Measurements from ENCODE around the gene CCDC57.
"Not testable (repeated sequence)": the region's sequence is repeated elsewhere in the genome, so short reads cannot be mapped to it uniquely, and the experiment has no call there.

CCDC57 gene

GRCh38 chr17:82212331-82213250 is at the start of gene CCDC57:
Gene CCDC57, minus strand, starts transcription at chr17:82212842. Its CDS starts 10,898 bp downstream, at chr17:82201944.
- DNase-seq (ENCODE audit: low read depth): peak; percentile 52

GRCh38 chr17:82262344-82262743 is 49.7 kb upstream of the CCDC57 start:
- no peak for DNase-seq (ENCODE audit: low read depth)

- DNase-seq (ENCODE audit: low read depth): not testable (repeated sequence)
These were observed 47.6 kb upstream of the CCDC57 start for GRCh38 chr17:82259972-82260961.

- no peak for DNase-seq (ENCODE audit: low read depth)
These were observed 45.9 kb upstream of the CCDC57 start for GRCh38 chr17:82258555-82258954.

GRCh38 chr17:82257473-82257872 is 44.8 kb upstream of the CCDC57 start:
- peak; percentile 48 for DNase-seq (ENCODE audit: low read depth)

GRCh38 chr17:82256242-82256885 is 43.7 kb upstream of the CCDC57 start:
- DNase-seq (ENCODE audit: low read depth): no peak

GRCh38 chr17:82255402-82255972 is 42.8 kb upstream of the CCDC57 start:
- no peak for DNase-seq (ENCODE audit: low read depth)

GRCh38 chr17:82254746-82255145 is 42.1 kb upstream of the CCDC57 start:
- DNase-seq (ENCODE audit: low read depth): not testable (repeated sequence)

- not testable (repeated sequence) for DNase-seq (ENCODE audit: low read depth)
These were observed 41.5 kb upstream of the CCDC57 start for GRCh38 chr17:82254096-82254495.

- no peak for DNase-seq (ENCODE audit: low read depth)
These were observed 40.5 kb upstream of the CCDC57 start for GRCh38 chr17:82253179-82253544.

GRCh38 chr17:82252511-82253178 is 40.0 kb upstream of the CCDC57 start:
- no peak for DNase-seq (ENCODE audit: low read depth)

- DNase-seq (ENCODE audit: low read depth): no peak
These were observed 38.3 kb upstream of the CCDC57 start for GRCh38 chr17:82250868-82251500.

GRCh38 chr17:82249896-82250581 is 37.4 kb upstream of the CCDC57 start:
- DNase-seq (ENCODE audit: low read depth): no peak

GRCh38 chr17:82248815-82249674 is 36.4 kb upstream of the CCDC57 start:
- DNase-seq (ENCODE audit: low read depth): no peak

GRCh38 chr17:82247856-82248671 is 35.4 kb upstream of the CCDC57 start:
- DNase-seq (ENCODE audit: low read depth): no peak

GRCh38 chr17:82247182-82247823 is 34.7 kb upstream of the CCDC57 start:
- DNase-seq (ENCODE audit: low read depth): no peak

GRCh38 chr17:82246365-82247181 is 33.9 kb upstream of the CCDC57 start:
- DNase-seq (ENCODE audit: low read depth): no peak

Measured in activated T-cell treated with anti-CD3 and anti-CD28 coated beads for 1 hour (primary cell).